NT2/D1 (cell line): ENCODE data around the gene TNS2.

Experiments used
- DNase-seq: peaks from one replicate; pipeline ENCODE4 v3.0.0-alpha.2; 2011; ENCODE audit warnings: low read depth, low spot score
- H3K27me3 ChIP-seq: 2 replicates; pipeline ENCODE4 v1.6.0; 2011; ENCODE audit warnings: mild to moderate bottlenecking; ENCODE audit not compliant: insufficient read length, insufficient read depth
- H3K36me3 ChIP-seq: 2 replicates; pipeline ENCODE4 v1.6.1; 2011; ENCODE audit warnings: mild to moderate bottlenecking, low read length, mixed read lengths; ENCODE audit not compliant: insufficient read depth, insufficient read length
- H3K4me1 ChIP-seq: 2 replicates; pipeline ENCODE4 v1.5.1; 2011; ENCODE audit not compliant: insufficient read depth, insufficient read length
- H3K4me3 ChIP-seq: 2 replicates; pipeline ENCODE4 v1.5.1; 2011; ENCODE audit warnings: low read depth; ENCODE audit not compliant: insufficient read length
- H3K9ac ChIP-seq: 2 replicates; pipeline ENCODE4 v1.6.0; 2011; ENCODE audit warnings: low read depth; ENCODE audit not compliant: insufficient read length
- H3K9me3 ChIP-seq: 2 replicates; pipeline ENCODE4 v1.5.1; 2011; ENCODE audit warnings: mild to moderate bottlenecking, low read length; ENCODE audit not compliant: insufficient read depth
- SUZ12 ChIP-seq: IDR thresholded peaks from 2 replicates; pipeline ENCODE4 v1.6.1; 2011; ENCODE audit not compliant: insufficient read length, insufficient read depth; ENCODE audit errors: extremely low read depth
- YY1 ChIP-seq: IDR thresholded peaks from 2 replicates; pipeline ENCODE4 v1.6.1; 2011; ENCODE audit not compliant: insufficient read length, insufficient read depth
- ZNF274 ChIP-seq: IDR thresholded peaks from 2 replicates; pipeline ENCODE4 v1.6.1; 2011; ENCODE audit warnings: mild to moderate bottlenecking, low read depth, low read length

The TNS2 gene

DNA sequence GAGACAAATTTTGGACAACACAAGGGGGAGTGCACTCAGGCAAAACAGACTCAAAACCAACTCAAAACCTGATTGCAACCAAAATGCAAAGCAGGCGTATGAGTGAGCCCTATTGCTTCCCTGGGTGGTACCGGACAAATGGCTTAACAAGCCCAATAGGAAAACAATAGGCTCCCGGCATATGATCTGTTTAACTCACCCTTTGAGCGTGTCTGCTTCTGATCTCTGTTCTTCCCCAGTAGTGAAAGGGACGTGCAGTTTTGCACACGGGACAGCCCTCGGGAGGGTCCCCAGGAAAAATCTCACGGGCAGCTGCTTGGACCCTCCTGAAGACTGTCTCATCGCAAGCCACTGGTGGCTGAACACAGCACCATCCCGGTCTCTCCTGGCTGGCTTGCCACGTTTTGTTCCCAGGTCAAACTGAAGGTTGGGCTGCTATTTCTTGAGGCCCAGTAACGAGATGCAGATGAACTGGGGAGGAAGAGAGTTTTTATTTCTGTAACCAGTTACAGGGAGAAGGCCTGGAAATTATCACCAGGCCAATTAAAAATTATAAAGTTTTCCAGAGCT, 63.4 kb downstream of the TNS2 start:
- TF ChIP-seq SUZ12, result no peak
- no peak for TF ChIP-seq YY1
- no peak for TF ChIP-seq ZNF274

DNA sequence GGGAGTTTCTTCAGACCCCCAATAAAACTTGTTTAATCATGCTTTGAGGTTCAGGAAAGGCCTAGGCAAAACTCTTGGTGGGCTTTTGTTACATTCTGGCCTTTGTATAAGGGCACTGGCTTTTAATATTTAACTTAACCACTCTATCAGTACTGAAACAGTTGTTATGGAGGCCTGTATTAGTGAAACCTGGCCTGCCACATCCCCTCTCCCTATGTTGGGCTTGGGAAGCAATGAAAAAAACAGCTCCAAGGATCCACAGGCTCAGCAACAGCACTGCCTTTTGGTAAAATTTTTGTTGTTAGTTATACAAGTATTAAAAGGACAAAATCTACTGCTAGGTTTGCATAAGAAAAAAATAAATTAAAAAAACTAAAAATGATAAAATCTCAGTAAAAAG, 64.1 kb downstream of the TNS2 start:
- Histone ChIP-seq H3K9ac (no peak overlapping the region), H3K4me1 (no peaks in the 10 kb centered on the region), H3K27me3 (peaks cover 5% of the 10 kb centered on the region), H3K4me3 (no peak overlapping the region), H3K36me3 (no peaks in the 10 kb centered on the region), H3K9me3 (peaks cover 13% of the 10 kb centered on the region)
- DNase-seq, result no peak
- TF ChIP-seq SUZ12, result no peak
- TF ChIP-seq ZNF274, result no peak
- TF ChIP-seq YY1, result no peak

More for the DNA sequence above, 63.4 kb downstream of the TNS2 start:
- Histone ChIP-seq H3K4me1 (no peaks in the 10 kb centered on the region), H3K9me3 (peaks cover 13% of the 10 kb centered on the region), H3K27me3 (no peaks in the 10 kb centered on the region), H3K9ac (no peak overlapping the region), H3K4me3 (no peak overlapping the region), H3K36me3 (no peaks in the 10 kb centered on the region)
- DNase-seq, result no peak
